MM.1S (cell line): Measurements from ENCODE around the gene CH25H.

ENCODE experiments used
- DNase-seq: peaks from one replicate; pipeline ENCODE4 v3.0.0-alpha.2; 2015
- H2AFZ ChIP-seq: fragments of 300-600 bp; sonication (generic); 2 replicates; pipeline ENCODE4 v1.6.0; 2016; ENCODE audit warnings: antibody characterized with exemption, low read length
- H3F3A ChIP-seq: fragments of 300-600 bp; sonication (generic); 2 replicates; pipeline ENCODE4 v1.6.1; 2016; ENCODE audit warnings: mild to moderate bottlenecking, antibody characterized with exemption, low read length, moderate library complexity, mixed read lengths; ENCODE audit not compliant: insufficient read depth
- H3K27ac ChIP-seq: fragments of 300-600 bp; sonication (generic); 2 replicates; pipeline ENCODE4 v1.5.1; 2016; ENCODE audit warnings: mild to moderate bottlenecking, low read length
- H3K27me3 ChIP-seq: fragments of 300-600 bp; sonication (generic); replicated peaks from 2 replicates; pipeline ENCODE4 v1.6.0; 2016; ENCODE audit warnings: low read length; ENCODE audit not compliant: insufficient read depth
- H3K36me3 ChIP-seq: fragments of 300-600 bp; sonication (generic); replicated peaks from 2 replicates; pipeline ENCODE4 v1.6.1; 2016; ENCODE audit warnings: mild to moderate bottlenecking, low read length, mixed read lengths; ENCODE audit not compliant: insufficient read depth
- H3K4me1 ChIP-seq: fragments of 300-600 bp; sonication (generic); 2 replicates; pipeline ENCODE4 v1.6.1; 2016; ENCODE audit warnings: low read length, mixed read lengths
- H3K4me2 ChIP-seq: fragments of 300-600 bp; sonication (generic); 2 replicates; pipeline ENCODE4 v1.6.0; 2016; ENCODE audit warnings: low read depth, low read length
- H3K4me3 ChIP-seq: fragments of 300-600 bp; sonication (generic); 2 replicates; pipeline ENCODE4 v1.5.1; 2016; ENCODE audit warnings: low read length, mixed read lengths
- H3K79me2 ChIP-seq: fragments of 300-600 bp; sonication (generic); 2 replicates; pipeline ENCODE4 v1.6.1; 2016; ENCODE audit warnings: mixed run types, low read length, mixed read lengths
- H3K9ac ChIP-seq: fragments of 300-600 bp; sonication (generic); 2 replicates; pipeline ENCODE4 v1.6.1; 2016; ENCODE audit warnings: low read length, mixed read lengths
- H3K9me2 ChIP-seq: fragments of 300-600 bp; sonication (generic); replicated peaks from 2 replicates; pipeline ENCODE4 v1.6.1; 2016; ENCODE audit warnings: mild to moderate bottlenecking, low read length, mixed read lengths; ENCODE audit not compliant: insufficient read depth
- H3K9me3 ChIP-seq: fragments of 300-600 bp; sonication (generic); replicated peaks from 2 replicates; pipeline ENCODE4 v1.6.1; 2016; ENCODE audit warnings: mild to moderate bottlenecking, low read length, mixed read lengths; ENCODE audit not compliant: insufficient read depth
- H4K20me1 ChIP-seq: fragments of 300-600 bp; sonication (generic); 2 replicates; pipeline ENCODE4 v1.6.1; 2016; ENCODE audit warnings: mild to moderate bottlenecking, low read length, moderate library complexity, mixed read lengths; ENCODE audit not compliant: insufficient read depth
- CTCF ChIP-seq: fragments of 300-600 bp; sonication (generic); IDR thresholded peaks from 2 replicates; pipeline ENCODE4 v1.5.1; 2016; ENCODE audit warnings: antibody characterized with exemption, low read length, mixed read lengths
- EZH2 ChIP-seq: fragments of 300-600 bp; sonication (generic); optimal IDR thresholded peaks from 2 replicates; pipeline ENCODE3; 2017; ENCODE audit warnings: low read depth, mild to moderate bottlenecking, antibody characterized with exemption, low read length, mixed read lengths
- EZH2phosphoT487 ChIP-seq: fragments of 300-600 bp; sonication (generic); IDR thresholded peaks from 2 replicates; pipeline ENCODE4 v1.6.1; 2018; ENCODE audit warnings: antibody characterized with exemption, low read length

CH25H gene

GRCh38 chr10:89224739-89225443 lies 17.8 kb upstream of the CH25H start:
- no peaks in the 10 kb centered on the region for H3K36me3 ChIP-seq
- no peak for DNase-seq
- no peaks in the 10 kb centered on the region for H4K20me1 ChIP-seq
- H3K79me2 ChIP-seq: no peaks in the 10 kb centered on the region
- H3K9me3 ChIP-seq: no peaks in the 10 kb centered on the region
- H3K9me2 ChIP-seq: no peaks in the 10 kb centered on the region
- no peak overlapping the region for H3K9ac ChIP-seq
- TF ChIP-seq CTCF: no peak
- TF ChIP-seq EZH2phosphoT487: no peak
- TF ChIP-seq EZH2: no peak
- H3K4me1 ChIP-seq: no peaks in the 10 kb centered on the region
- no peak overlapping the region for H3K4me3 ChIP-seq
- no peak overlapping the region for H3K27ac ChIP-seq
- H3K27me3 ChIP-seq: no peaks in the 10 kb centered on the region
- H3F3A ChIP-seq: no peaks in the 10 kb centered on the region
- no peak overlapping the region for H3K4me2 ChIP-seq
- H2AFZ ChIP-seq: no peak overlapping the region

GRCh38 chr10:89221919-89222318 lies 14.8 kb upstream of the CH25H start:
- H3K36me3 ChIP-seq: no peaks in the 10 kb centered on the region
- no peaks in the 10 kb centered on the region for H3K27me3 ChIP-seq
- no peak overlapping the region for H3K4me3 ChIP-seq
- 0 out of 2 replicates have a peak, but pooled peaks cover 4% of the 10 kb centered on the region for H3F3A ChIP-seq
- H3K27ac ChIP-seq: no peak overlapping the region
- TF ChIP-seq EZH2phosphoT487: no peak
- no peak for TF ChIP-seq CTCF
- no peak for TF ChIP-seq EZH2
- H4K20me1 ChIP-seq: no peaks in the 10 kb centered on the region
- peaks cover 5% of the 10 kb centered on the region; the same call in 1 of the 2 replicates for H3K4me1 ChIP-seq
- H3K4me2 ChIP-seq: no peak overlapping the region
- no peaks in the 10 kb centered on the region for H3K9me3 ChIP-seq
- H3K9me2 ChIP-seq: no peaks in the 10 kb centered on the region
- H2AFZ ChIP-seq: no peak overlapping the region
- H3K9ac ChIP-seq: no peak overlapping the region
- no peaks in the 10 kb centered on the region for H3K79me2 ChIP-seq
- no peak for DNase-seq

- no peak overlapping the region for H3K9ac ChIP-seq
- TF ChIP-seq CTCF (no peak), EZH2 (no peak), EZH2phosphoT487 (no peak)
- H4K20me1 ChIP-seq: no peaks in the 10 kb centered on the region
- no peaks in the 10 kb centered on the region for H3K27me3 ChIP-seq
- no peak overlapping the region for H3K4me2 ChIP-seq
- H3F3A ChIP-seq: 0 out of 2 replicates have a peak, but pooled peaks cover 4% of the 10 kb centered on the region
- no peaks in the 10 kb centered on the region for H3K36me3 ChIP-seq
- H3K9me2 ChIP-seq: no peaks in the 10 kb centered on the region
- no peak overlapping the region for H3K4me3 ChIP-seq
- no peaks in the 10 kb centered on the region for H3K9me3 ChIP-seq
- DNase-seq: no peak
- H3K4me1 ChIP-seq: peaks cover 5% of the 10 kb centered on the region; the same call in 1 of the 2 replicates
- H3K27ac ChIP-seq: no peak overlapping the region
- H2AFZ ChIP-seq: no peak overlapping the region
- no peaks in the 10 kb centered on the region for H3K79me2 ChIP-seq
These were observed 12.5 kb upstream of the CH25H start for GRCh38 chr10:89219513-89220218.
